Heart right ventricle (tissue), 16 donors: ENCODE measurements around the gene WASF2. TPM values are rescaled to one million over a fixed set of nuclear protein-coding genes. Genes with fewer than 3 reads are reported as not detected.
"Not testable (repeated sequence)": the region's sequence is repeated elsewhere in the genome, so short reads cannot be mapped to it uniquely, and the experiment has no call there.

Source experiments
- ATAC-seq, 8 donors: fragments of 200-7000 bp; cut with Tn5 transposase; one replicate each; pipeline ENCODE4 v1.9.1; 2020; ENCODE audit warnings: mild to moderate bottlenecking in 8 of 8, moderate library complexity in 8 of 8, moderate number of reproducible peaks in 1 of 8
- DNase-seq, 2 donors: peaks; one replicate each; pipeline ENCODE4 v3.0.0-alpha.2; 2020
- H3K27ac ChIP-seq, 10 donors: fragments of 200-600 bp; sonication (generic) in 2 of 10; one replicate each; pipeline versions ENCODE4 v1.5.0 to v1.8.0; 2020 to 2022; ENCODE audit warnings: mild to moderate bottlenecking in 3 of 10
- H3K27me3 ChIP-seq, 7 donors: fragments of 200-600 bp; one replicate each; pipeline ENCODE4 v1.8.0; 2021 to 2022; ENCODE audit warnings: mild to moderate bottlenecking in 2 of 7
- H3K36me3 ChIP-seq, 9 donors: fragments of 200-600 bp; sonication (generic) in 1 of 9; one replicate each; pipeline versions ENCODE4 v1.5.0 to v1.8.0; 2020 to 2022; ENCODE audit warnings: mild to moderate bottlenecking in 2 of 9
- H3K4me1 ChIP-seq, 9 donors: fragments of 200-600 bp; sonication (generic) in 1 of 9; one replicate each; pipeline versions ENCODE4 v1.5.0 to v1.8.0; 2020 to 2022; ENCODE audit warnings: mild to moderate bottlenecking in 4 of 9
- H3K4me3 ChIP-seq, 10 donors: fragments of 200-600 bp; sonication (generic) in 2 of 10; one replicate each; pipeline versions ENCODE4 v1.5.0 to v1.8.0; 2020 to 2022; ENCODE audit warnings: mild to moderate bottlenecking in 7 of 10, moderate library complexity in 2 of 10
- H3K9me3 ChIP-seq, 11 donors: fragments of 200-600 bp in 10 of 11; sonication (generic) in 2 of 11; one replicate each; pipeline versions ENCODE4 v1.5.0 to v1.8.0; 2013 to 2022; ENCODE audit warnings: mild to moderate bottlenecking in 2 of 11, control low read depth in 1 of 11, moderate library complexity in 1 of 11
- WGBS, 2 donors: extraction: QIAGEN DNeasy Blood & Tissue Kit; methylation state at CpG; one replicate each; pipeline ENCODE4 v1.1.7; 2013; ENCODE audit warnings: inconsistent platforms in 1 of 2; 5-methylcytosine and 5-hydroxymethylcytosine counted together
- intact Hi-C, 10 donors: fragments of 100-400 bp; cut with DNase I; formaldehyde crosslinking; loops; one replicate each; pipeline versions ENCODE4 v1.11.1 to v1.14.2; 2022
- polyA plus RNA-seq, 2 donors: library from polyadenylated mRNA; stranded (reverse); fragments of 200-250 nt; gene quantifications; one replicate each; pipeline ENCODE4 v1.2.3, GENCODE V29; 2013
- total RNA-seq, 10 donors: library from RNA; stranded (reverse); fragmentation: NEBNext Ultra II Directional in 3 of 10; extraction: Animal tissue kit (Norgen Biotek cat#: 25700) in 3 of 10; gene quantifications; one replicate each; pipeline versions ENCODE4 v1.2.1 to v1.2.4, GENCODE V29; 2021 to 2023
- TF ChIP-seq, protein P1 (sequence below), 9 donors: fragments of 200-600 bp; sonication (generic) in 2 of 9; IDR thresholded peaks; one replicate each; pipeline versions ENCODE4 v1.5.0 to v1.8.0; 2021 to 2022; ENCODE audit warnings: antibody characterized with exemption in 9 of 9, mild to moderate bottlenecking in 5 of 9, moderate library complexity in 1 of 9
- donor health status: Arrhythmogenic right ventricular cardiomyopathy.
- donor health status: ischemic (EF 13 %, LVEDD 7.1; RV severe dilation, severe dysfunction).
- donor health status: healthy with polysubstance abuse.
- donor health status: DM: no; HTN: yes; CAD: no.
- donor health status: DM: no; HTN: no; CAD: no.
- donor health status: ischemic (EF 25% LVEDD 6.9; RV normal size, moderate dysfunction).
- donor health status: ischemic (EF 25% LVEDD 5.7; RV mildly dilated, moderate dysfunction).
- donor health status: healthy.
- donor health status: DM: yes; HTN: yes; CAD: no.
- donor health status: Ischemic cardiomyopathy.
- donor health status: ischemic (EF 35%, LVEDD 5.7; RV mildly dilated, moderate dysfunction).
- donor health status: nonischemic (EF 11% LVEDD 7.7; RV severe dilation, severe dysfunction).
- donor health status: DM: yes; HTN: yes; CAD: no.
- donor health status: PGD.
- donor health status: ischemic (EF 29% LVEDD 5.4; RV normal size, mild dysfunction).
- donor health status: nonischemic (EF 23%, LVEDD 6.1; RV moderate dilation, normal function).

The WASF2 gene
- total and polyA plus RNA-seq, 12 donors: 19.6 to 75.4 (median 50.5) TPM

- intact Hi-C loops: loop anchor here in 6 of 10 donors (1.0 to 10.0 kb wide), 6 partner anchors 22 to 284 kb away; partner anchors contain the start of gene MAP3K6 (in 1 of the 6)
- no peaks in the 10 kb centered on the region for H3K9me3 ChIP-seq
- no peaks in the 10 kb centered on the region for H3K36me3 ChIP-seq
- H3K27me3 ChIP-seq: peaks cover 0 to under 1% (median 0%) of the 10 kb centered on the region in 7 donors
- DNase-seq (peak; percentile 68 to 72), ATAC-seq (no peak)
- H3K27ac ChIP-seq: peak overlapping the region in 6 of 10 donors; percentile 6 to 48 (median 44)
- TF ChIP-seq, protein P1, sequence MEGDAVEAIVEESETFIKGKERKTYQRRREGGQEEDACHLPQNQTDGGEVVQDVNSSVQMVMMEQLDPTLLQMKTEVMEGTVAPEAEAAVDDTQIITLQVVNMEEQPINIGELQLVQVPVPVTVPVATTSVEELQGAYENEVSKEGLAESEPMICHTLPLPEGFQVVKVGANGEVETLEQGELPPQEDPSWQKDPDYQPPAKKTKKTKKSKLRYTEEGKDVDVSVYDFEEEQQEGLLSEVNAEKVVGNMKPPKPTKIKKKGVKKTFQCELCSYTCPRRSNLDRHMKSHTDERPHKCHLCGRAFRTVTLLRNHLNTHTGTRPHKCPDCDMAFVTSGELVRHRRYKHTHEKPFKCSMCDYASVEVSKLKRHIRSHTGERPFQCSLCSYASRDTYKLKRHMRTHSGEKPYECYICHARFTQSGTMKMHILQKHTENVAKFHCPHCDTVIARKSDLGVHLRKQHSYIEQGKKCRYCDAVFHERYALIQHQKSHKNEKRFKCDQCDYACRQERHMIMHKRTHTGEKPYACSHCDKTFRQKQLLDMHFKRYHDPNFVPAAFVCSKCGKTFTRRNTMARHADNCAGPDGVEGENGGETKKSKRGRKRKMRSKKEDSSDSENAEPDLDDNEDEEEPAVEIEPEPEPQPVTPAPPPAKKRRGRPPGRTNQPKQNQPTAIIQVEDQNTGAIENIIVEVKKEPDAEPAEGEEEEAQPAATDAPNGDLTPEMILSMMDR (IDR thresholded peaks at IDR 0.05): peak; percentile 77 to 90 (median 88)
- 40% methylated on average over 5 of the region's 5 CpGs for WGBS, 2 donors
- peaks cover 7 to 27% (median 20%) of the 10 kb centered on the region in 9 donors for H3K4me1 ChIP-seq
- no peak overlapping the region for H3K4me3 ChIP-seq
Measured at GRCh38 chr1:27388337-27389005, 101.5 kb downstream of the WASF2 start.

GRCh38 chr1:27384797-27385196 is 105.2 kb downstream of the WASF2 start:
- intact Hi-C loops: loop anchor here in 4 of 10 donors (5.0 to 10.0 kb wide), 3 partner anchors 82 to 280 kb away; no protein-coding TSS in a partner anchor
- H3K36me3 ChIP-seq, DNase-seq, H3K27me3 ChIP-seq, H3K9me3 ChIP-seq, H3K4me3 ChIP-seq, ATAC-seq, H3K27ac ChIP-seq: not testable (repeated sequence)
- WGBS, 2 donors: 91 to 95% methylated on average over 3 of the region's 3 CpGs
- peaks cover 0 to 17% (median 5%) of the 10 kb centered on the region in 9 donors for H3K4me1 ChIP-seq

- DNase-seq (no peak), ATAC-seq (no peak)
- Histone ChIP-seq H3K9me3 (no peaks in the 10 kb centered on the region), H3K4me3 (no peak overlapping the region), H3K27ac (no peak overlapping the region), H3K27me3 (peaks cover 0 to 9% (median 0%) of the 10 kb centered on the region in 7 donors), H3K4me1 (peaks cover 0 to 18% (median 4%) of the 10 kb centered on the region in 9 donors), H3K36me3 (no peaks in the 10 kb centered on the region)
- TF ChIP-seq, protein P1 (IDR thresholded peaks at IDR 0.05): no peak
- intact Hi-C loops: loop anchor here in 3 of 10 donors (5.0 to 10.0 kb wide), 3 partner anchors 81 to 279 kb away; no protein-coding TSS in a partner anchor
- 90 to 93% methylated on average over 13 of the region's 13 CpGs for WGBS, 2 donors
Measured at GRCh38 chr1:27383661-27384060, 106.3 kb downstream of the WASF2 start.

- WGBS, 2 donors: 17 to 25% methylated on average over 40 to 43 of the region's 43 CpGs
- intact Hi-C loops: loop anchor here in 3 of 10 donors (5.0 to 10.0 kb wide), 3 partner anchors 81 to 278 kb away; no protein-coding TSS in a partner anchor
- ATAC-seq: peak in 2 of 8 donors; percentile 7 to 30
Measured at GRCh38 chr1:27383039-27383605, 106.8 kb downstream of the WASF2 start, which contains the start of gene CD164L2. Gene CD164L2, minus strand, starts transcription at chr1:27383333. Its CDS starts 94 bp downstream, at chr1:27383239.

More at GRCh38 chr1:27383039-27383605, 106.8 kb downstream of the WASF2 start, which contains the start of gene CD164L2:
- Histone ChIP-seq H3K36me3 (no peaks in the 10 kb centered on the region), H3K4me1 (peaks cover 0 to 18% (median 6%) of the 10 kb centered on the region in 9 donors), H3K4me3 (no peak within 1 kb of the TSS), H3K27ac (no peak within 1 kb of the TSS), H3K27me3 (peaks cover 0 to 9% (median 0%) of the 10 kb centered on the region in 7 donors), H3K9me3 (no peaks in the 10 kb centered on the region)
- TF ChIP-seq, protein P1 (IDR thresholded peaks at IDR 0.05): no peak
- no peak for DNase-seq
